PC-9 (cell line): ENCODE data around the gene BGLAP. TPM values are rescaled to one million over a fixed set of nuclear protein-coding genes. Genes with fewer than 3 reads are reported as not detected.

Experiments used
- BruUV-seq: library from RNA; stranded (reverse); fragments of 400-500 nt; replicated peaks from 2 replicates; lab custom pipeline; 2021; lab: Mats Ljungman, UMichigan
- CTCF ChIA-PET: fragments of 300-600 bp; sonication (Branson Sonifier 250); formaldehyde crosslinking; loops from one replicate; lab custom pipeline; 2022; ENCODE audit warnings: antibody characterized with exemption; lab: Charles Lee
- POLR2A ChIA-PET: fragments of 300-600 bp; sonication (Branson Sonifier 250); formaldehyde crosslinking; loops from one replicate; lab custom pipeline; 2022; ENCODE audit warnings: antibody characterized with exemption; ENCODE audit not compliant: unreplicated experiment; lab: Charles Lee
- DNase-seq, 2 experiments: peaks; one replicate each; pipeline versions ENCODE4 v3.0.0 to v3.0.0-alpha.2; 2015 to 2022; ENCODE audit warnings: mixed read lengths in 1 of 2
- H2AFZ ChIP-seq: fragments of 200-600 bp; sonication (generic); 2 replicates; pipeline ENCODE4 v1.8.1; 2017; ENCODE audit warnings: antibody characterized with exemption
- H3F3A ChIP-seq: fragments of 200-600 bp; sonication (generic); 2 replicates; pipeline ENCODE4 v1.8.1; 2017; ENCODE audit warnings: antibody characterized with exemption, mild to moderate bottlenecking, low read depth; ENCODE audit not compliant: insufficient read depth
- H3K27ac ChIP-seq: fragments of 200-600 bp; sonication (generic); 2 replicates; pipeline ENCODE4 v1.6.1; 2016; ENCODE audit warnings: mixed run types
- H3K27me3 ChIP-seq: fragments of 200-600 bp; sonication (generic); 2 replicates; pipeline ENCODE4 v1.6.1; 2016; ENCODE audit warnings: low read depth, mixed run types; ENCODE audit not compliant: insufficient read depth
- H3K36me3 ChIP-seq: fragments of 200-600 bp; sonication (generic); 2 replicates; pipeline ENCODE4 v1.6.1; 2016; ENCODE audit warnings: low read depth, mixed run types
- H3K4me1 ChIP-seq: fragments of 200-600 bp; sonication (generic); replicated peaks from 2 replicates; pipeline ENCODE4 v1.6.1; 2016; ENCODE audit warnings: mixed run types; ENCODE audit not compliant: insufficient read depth
- H3K4me2 ChIP-seq: fragments of 200-600 bp; sonication (generic); 2 replicates; pipeline ENCODE4 v1.6.1; 2017; ENCODE audit warnings: mixed run types
- H3K4me3 ChIP-seq: fragments of 200-600 bp; sonication (generic); 2 replicates; pipeline ENCODE4 v1.6.1; 2016; ENCODE audit warnings: mixed run types
- H3K79me2 ChIP-seq: fragments of 200-600 bp; sonication (generic); 2 replicates; pipeline ENCODE4 v1.6.1; 2017; ENCODE audit warnings: low read depth, mixed run types
- H3K9me2 ChIP-seq: fragments of 200-600 bp; sonication (generic); 2 replicates; pipeline ENCODE4 v1.8.1; 2017; ENCODE audit warnings: mild to moderate bottlenecking; ENCODE audit not compliant: insufficient read depth
- H3K9me3 ChIP-seq: fragments of 200-600 bp; sonication (generic); 2 replicates; pipeline ENCODE4 v1.8.1; 2016; ENCODE audit warnings: low read depth; ENCODE audit not compliant: insufficient read depth
- H4K20me1 ChIP-seq: fragments of 200-600 bp; sonication (generic); 2 replicates; pipeline ENCODE4 v1.8.1; 2017; ENCODE audit not compliant: insufficient read depth
- CTCF ChIP-seq: fragments of 200-600 bp; sonication (generic); conservative IDR thresholded peaks from 2 replicates; pipeline ENCODE4 v1.6.1; 2017; ENCODE audit warnings: mixed run types, antibody characterized with exemption, mild to moderate bottlenecking, moderate library complexity
- EZH2 ChIP-seq: fragments of 200-600 bp; sonication (generic); IDR thresholded peaks from 2 replicates; pipeline ENCODE4 v1.8.0; 2017; ENCODE audit warnings: antibody characterized with exemption, low read depth
- intact Hi-C: fragments of 100-400 bp; cut with micrococcal nuclease; formaldehyde crosslinking; loops from one replicate; pipeline ENCODE4 v1.10.0; 2022; ENCODE audit not compliant: unreplicated experiment
- total RNA-seq: library from RNA; stranded (reverse); gene quantifications from 2 replicates; pipeline ENCODE4 v1.2.3, GENCODE V29; 2021

BGLAP gene
- total RNA-seq, 1 experiment from 2014 or later: 2.6 TPM

GRCh38 chr1:156259805-156260204 is 17.8 kb downstream of the BGLAP start:
- H3K27ac ChIP-seq: no peak overlapping the region
- H3K4me1 ChIP-seq: no peaks in the 10 kb centered on the region
- no peak for DNase-seq
- H3K4me3 ChIP-seq: no peak overlapping the region
- CTCF ChIA-PET: no interaction called here
- no peak overlapping the region for H3K4me2 ChIP-seq
- peaks cover 9% of the 10 kb centered on the region; the same call in 1 of the 2 replicates for H4K20me1 ChIP-seq
- TF ChIP-seq CTCF (no peak), EZH2 (no peak)
- H3K9me2 ChIP-seq: no peaks in the 10 kb centered on the region
- intact Hi-C loops: no loop called here
- H3K79me2 ChIP-seq: no peaks in the 10 kb centered on the region
- no peak overlapping the region for H2AFZ ChIP-seq
- no peaks in the 10 kb centered on the region for H3K27me3 ChIP-seq
- BruUV-seq: no TSS peak
- H3F3A ChIP-seq: peaks cover 4% of the 10 kb centered on the region; the same call in 1 of the 2 replicates
- POLR2A ChIA-PET: no interaction called here
- peaks cover 20% of the 10 kb centered on the region for H3K36me3 ChIP-seq
- H3K9me3 ChIP-seq: no peaks in the 10 kb centered on the region

GRCh38 chr1:156260896-156261295 is 18.9 kb downstream of the BGLAP start:
- no peak for DNase-seq
- ChIA-PET POLR2A (no interaction called here), CTCF (no interaction called here)
- no peaks in the 10 kb centered on the region for H3K9me2 ChIP-seq
- no peaks in the 10 kb centered on the region for H3K79me2 ChIP-seq
- H3K27me3 ChIP-seq: no peaks in the 10 kb centered on the region
- no peak overlapping the region for H3K4me3 ChIP-seq
- BruUV-seq: no TSS peak
- no peaks in the 10 kb centered on the region for H3K9me3 ChIP-seq
- H3K4me2 ChIP-seq: no peak overlapping the region
- H3K36me3 ChIP-seq: peaks cover 25% of the 10 kb centered on the region
- TF ChIP-seq EZH2 (no peak), CTCF (no peak)
- no peak overlapping the region for H2AFZ ChIP-seq
- intact Hi-C loops: no loop called here
- H3K4me1 ChIP-seq: no peaks in the 10 kb centered on the region
- peaks cover 9% of the 10 kb centered on the region; the same call in 1 of the 2 replicates for H4K20me1 ChIP-seq
- no peak overlapping the region for H3K27ac ChIP-seq
- peaks cover 4% of the 10 kb centered on the region; the same call in 1 of the 2 replicates for H3F3A ChIP-seq

DNA sequence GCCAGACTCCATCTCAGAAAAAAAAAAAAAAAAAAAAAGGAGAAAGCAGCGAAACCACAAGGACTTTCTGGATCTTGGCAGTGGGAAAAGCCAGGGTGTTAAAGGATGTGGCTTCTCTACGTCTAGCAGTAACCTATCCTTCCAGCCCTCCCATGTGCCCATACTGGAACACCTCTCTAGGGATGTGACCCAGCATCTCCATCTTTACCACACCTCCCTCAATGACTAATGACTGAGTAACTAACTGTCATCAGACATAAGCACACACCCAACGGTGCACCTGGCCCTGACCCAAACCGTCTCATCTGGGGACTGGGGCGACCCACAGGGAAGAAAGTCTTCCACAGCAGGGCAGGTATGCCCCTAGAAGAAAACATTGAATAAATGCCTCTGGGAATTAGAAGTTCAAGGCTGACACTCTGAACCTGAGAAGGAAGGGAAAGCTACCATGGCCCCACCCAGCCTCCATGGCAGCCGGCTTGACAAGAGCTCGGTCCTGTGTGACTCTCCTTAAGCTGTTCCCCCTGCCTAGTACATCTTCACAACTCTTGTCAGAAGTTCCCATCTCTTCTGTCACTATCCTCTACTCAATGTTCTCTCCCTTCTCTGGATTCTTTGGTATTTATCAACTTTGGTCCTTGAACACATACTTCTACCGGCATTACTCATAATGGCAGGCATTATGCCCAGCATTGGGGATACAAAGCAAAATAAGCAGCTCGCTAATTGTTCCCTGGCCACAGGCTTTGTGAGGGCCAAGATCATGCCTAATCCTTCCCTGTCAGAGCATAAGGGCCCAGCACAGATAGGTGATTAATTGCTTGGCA is 20.7 kb downstream of the BGLAP start:
- Histone ChIP-seq H3K9me3 (no peaks in the 10 kb centered on the region), H2AFZ (no peak overlapping the region), H3K79me2 (no peaks in the 10 kb centered on the region), H3K4me2 (no peak overlapping the region), H3K27ac (no peak overlapping the region), H3K4me1 (no peaks in the 10 kb centered on the region), H4K20me1 (peaks cover 9% of the 10 kb centered on the region; the same call in 1 of the 2 replicates), H3K27me3 (no peaks in the 10 kb centered on the region), H3F3A (peaks cover 4% of the 10 kb centered on the region; the same call in 1 of the 2 replicates), H3K9me2 (no peaks in the 10 kb centered on the region), H3K36me3 (peaks cover 34% of the 10 kb centered on the region), H3K4me3 (no peak overlapping the region)
- intact Hi-C loops: no loop called here
- DNase-seq: peak; percentile 45 to 46
- no TSS peak for BruUV-seq
- TF ChIP-seq EZH2 (no peak), CTCF (no peak)
- ChIA-PET POLR2A (interaction anchor here (0.6 to 1.0 kb wide), 3 partner anchors 33 to 247 kb away, joined by 3 to 5 read pairs (median 3); partner anchors contain the start of genes GLMP and SLC25A44), CTCF (no interaction called here)
